Panc1 (cell line): ENCODE measurements around the gene SLC22A5.

Experiments used
- POLR2AphosphoS5 ChIP-seq: IDR thresholded peaks from 2 replicates; pipeline ENCODE4 v1.6.1; 2012; ENCODE audit warnings: mild to moderate bottlenecking, low read depth, low read length, moderate library complexity
- SIN3A ChIP-seq: IDR thresholded peaks from 2 replicates; pipeline ENCODE4 v1.6.1; 2012; ENCODE audit warnings: low read depth, mild to moderate bottlenecking, low read length, moderate library complexity, borderline replicate concordance; ENCODE audit not compliant: insufficient read depth
- TCF7L2 ChIP-seq: IDR thresholded peaks from 2 replicates; pipeline ENCODE4 v1.6.1; 2011; ENCODE audit warnings: mild to moderate bottlenecking, low read depth, low read length, inconsistent platforms
- TF ChIP-seq, protein P1 (sequence below): fragments of 450-650 bp; IDR thresholded peaks from 2 replicates; pipeline ENCODE4 v1.5.1; 2017; ENCODE audit warnings: mild to moderate bottlenecking
- TF ChIP-seq, protein P2 (sequence below), 2 experiments: IDR thresholded peaks; 2 replicates each; pipeline ENCODE4 v1.6.1; 2011 to 2012; ENCODE audit warnings: low read depth in 2 of 2, control low read depth in 1 of 2, low read length in 1 of 2, mild to moderate bottlenecking in 1 of 2, moderate library complexity in 1 of 2; ENCODE audit not compliant: insufficient read depth in 1 of 2

- TF ChIP-seq, protein P1, sequence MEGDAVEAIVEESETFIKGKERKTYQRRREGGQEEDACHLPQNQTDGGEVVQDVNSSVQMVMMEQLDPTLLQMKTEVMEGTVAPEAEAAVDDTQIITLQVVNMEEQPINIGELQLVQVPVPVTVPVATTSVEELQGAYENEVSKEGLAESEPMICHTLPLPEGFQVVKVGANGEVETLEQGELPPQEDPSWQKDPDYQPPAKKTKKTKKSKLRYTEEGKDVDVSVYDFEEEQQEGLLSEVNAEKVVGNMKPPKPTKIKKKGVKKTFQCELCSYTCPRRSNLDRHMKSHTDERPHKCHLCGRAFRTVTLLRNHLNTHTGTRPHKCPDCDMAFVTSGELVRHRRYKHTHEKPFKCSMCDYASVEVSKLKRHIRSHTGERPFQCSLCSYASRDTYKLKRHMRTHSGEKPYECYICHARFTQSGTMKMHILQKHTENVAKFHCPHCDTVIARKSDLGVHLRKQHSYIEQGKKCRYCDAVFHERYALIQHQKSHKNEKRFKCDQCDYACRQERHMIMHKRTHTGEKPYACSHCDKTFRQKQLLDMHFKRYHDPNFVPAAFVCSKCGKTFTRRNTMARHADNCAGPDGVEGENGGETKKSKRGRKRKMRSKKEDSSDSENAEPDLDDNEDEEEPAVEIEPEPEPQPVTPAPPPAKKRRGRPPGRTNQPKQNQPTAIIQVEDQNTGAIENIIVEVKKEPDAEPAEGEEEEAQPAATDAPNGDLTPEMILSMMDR, result no peak
- no peak for TF ChIP-seq TCF7L2
- TF ChIP-seq, protein P2, sequence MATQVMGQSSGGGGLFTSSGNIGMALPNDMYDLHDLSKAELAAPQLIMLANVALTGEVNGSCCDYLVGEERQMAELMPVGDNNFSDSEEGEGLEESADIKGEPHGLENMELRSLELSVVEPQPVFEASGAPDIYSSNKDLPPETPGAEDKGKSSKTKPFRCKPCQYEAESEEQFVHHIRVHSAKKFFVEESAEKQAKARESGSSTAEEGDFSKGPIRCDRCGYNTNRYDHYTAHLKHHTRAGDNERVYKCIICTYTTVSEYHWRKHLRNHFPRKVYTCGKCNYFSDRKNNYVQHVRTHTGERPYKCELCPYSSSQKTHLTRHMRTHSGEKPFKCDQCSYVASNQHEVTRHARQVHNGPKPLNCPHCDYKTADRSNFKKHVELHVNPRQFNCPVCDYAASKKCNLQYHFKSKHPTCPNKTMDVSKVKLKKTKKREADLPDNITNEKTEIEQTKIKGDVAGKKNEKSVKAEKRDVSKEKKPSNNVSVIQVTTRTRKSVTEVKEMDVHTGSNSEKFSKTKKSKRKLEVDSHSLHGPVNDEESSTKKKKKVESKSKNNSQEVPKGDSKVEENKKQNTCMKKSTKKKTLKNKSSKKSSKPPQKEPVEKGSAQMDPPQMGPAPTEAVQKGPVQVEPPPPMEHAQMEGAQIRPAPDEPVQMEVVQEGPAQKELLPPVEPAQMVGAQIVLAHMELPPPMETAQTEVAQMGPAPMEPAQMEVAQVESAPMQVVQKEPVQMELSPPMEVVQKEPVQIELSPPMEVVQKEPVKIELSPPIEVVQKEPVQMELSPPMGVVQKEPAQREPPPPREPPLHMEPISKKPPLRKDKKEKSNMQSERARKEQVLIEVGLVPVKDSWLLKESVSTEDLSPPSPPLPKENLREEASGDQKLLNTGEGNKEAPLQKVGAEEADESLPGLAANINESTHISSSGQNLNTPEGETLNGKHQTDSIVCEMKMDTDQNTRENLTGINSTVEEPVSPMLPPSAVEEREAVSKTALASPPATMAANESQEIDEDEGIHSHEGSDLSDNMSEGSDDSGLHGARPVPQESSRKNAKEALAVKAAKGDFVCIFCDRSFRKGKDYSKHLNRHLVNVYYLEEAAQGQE (IDR thresholded peaks at IDR 0.05; ENCODE audit: insufficient read depth in 1 of 2, low read depth in 2 of 2, low read length in 1 of 2), result no peak
- TF ChIP-seq SIN3A, result no peak
- no peak for TF ChIP-seq POLR2AphosphoS5
These were observed 61.2 kb downstream of the SLC22A5 start for GRCh38 chr5:132430746-132431145.
